GM19463 (cell line): Measurements from ENCODE around the gene CLNS1A.
"Not testable (repeated sequence)": the region's sequence is repeated elsewhere in the genome, so short reads cannot be mapped to it uniquely, and the experiment has no call there.

Source experiments
- ATAC-seq: cut with Tn5 transposase; IDR thresholded peaks from one replicate; pipeline ENCODE4 v1.9.1; 2021; ENCODE audit warnings: mild to moderate bottlenecking, moderate library complexity; ENCODE audit not compliant: unreplicated experiment

Gene CLNS1A

GRCh38 chr11:77637345-77638165, at the start of gene CLNS1A:
TSS of gene CLNS1A (minus strand) at chr11:77637794. CDS start at chr11:77637714, 80 bp downstream.
- ATAC-seq: peak; percentile 98

- no peak for ATAC-seq
Observed at GRCh38 chr11:77687088-77687487, 49.5 kb upstream of the CLNS1A start.

- ATAC-seq: no peak
Observed at GRCh38 chr11:77677138-77677537, 39.5 kb upstream of the CLNS1A start.

- ATAC-seq: no peak
Observed at GRCh38 chr11:77672264-77672663, 34.7 kb upstream of the CLNS1A start.

- ATAC-seq: no peak
Observed at GRCh38 chr11:77669848-77670511, 32.4 kb upstream of the CLNS1A start.

GRCh38 chr11:77668760-77669159, 31.2 kb upstream of the CLNS1A start:
- ATAC-seq: no peak

- no peak for ATAC-seq
Observed at GRCh38 chr11:77665240-77665965, 27.8 kb upstream of the CLNS1A start.

GRCh38 chr11:77661670-77662069, 24.1 kb upstream of the CLNS1A start:
- ATAC-seq: no peak

GRCh38 chr11:77660947-77661346, 23.4 kb upstream of the CLNS1A start:
- no peak for ATAC-seq

GRCh38 chr11:77658213-77659013, 20.8 kb upstream of the CLNS1A start:
- ATAC-seq: no peak

GRCh38 chr11:77656362-77656761, 18.8 kb upstream of the CLNS1A start:
- no peak for ATAC-seq

GRCh38 chr11:77654770-77655434, 17.3 kb upstream of the CLNS1A start:
- no peak for ATAC-seq

- ATAC-seq: no peak
Observed at GRCh38 chr11:77650123-77650522, 12.5 kb upstream of the CLNS1A start.

- no peak for ATAC-seq
Observed at GRCh38 chr11:77647654-77648305, 10.2 kb upstream of the CLNS1A start.

GRCh38 chr11:77644887-77645286, 7.3 kb upstream of the CLNS1A start:
- ATAC-seq: no peak

- no peak for ATAC-seq
Observed at GRCh38 chr11:77642228-77642627, 4.6 kb upstream of the CLNS1A start.

GRCh38 chr11:77636731-77637344, 756 bp downstream of the CLNS1A start:
- no peak for ATAC-seq

GRCh38 chr11:77633926-77634325, 3.7 kb downstream of the CLNS1A start:
- ATAC-seq: not testable (repeated sequence)

- no peak for ATAC-seq
Observed at GRCh38 chr11:77630157-77630710, 7.4 kb downstream of the CLNS1A start.
